22Rv1 (cell line): Measurements from ENCODE around the gene IMP3.

Source experiments
- ZFX ChIP-seq: fragments of 450-650 bp; IDR thresholded peaks from 2 replicates; pipeline ENCODE4 v1.6.1; 2017; ENCODE audit warnings: antibody characterized with exemption, borderline replicate concordance
- TF ChIP-seq, protein P1 (sequence below): fragments of 450-650 bp; IDR thresholded peaks from 2 replicates; pipeline ENCODE4 v1.5.1; 2017; ENCODE audit warnings: mild to moderate bottlenecking

DNA sequence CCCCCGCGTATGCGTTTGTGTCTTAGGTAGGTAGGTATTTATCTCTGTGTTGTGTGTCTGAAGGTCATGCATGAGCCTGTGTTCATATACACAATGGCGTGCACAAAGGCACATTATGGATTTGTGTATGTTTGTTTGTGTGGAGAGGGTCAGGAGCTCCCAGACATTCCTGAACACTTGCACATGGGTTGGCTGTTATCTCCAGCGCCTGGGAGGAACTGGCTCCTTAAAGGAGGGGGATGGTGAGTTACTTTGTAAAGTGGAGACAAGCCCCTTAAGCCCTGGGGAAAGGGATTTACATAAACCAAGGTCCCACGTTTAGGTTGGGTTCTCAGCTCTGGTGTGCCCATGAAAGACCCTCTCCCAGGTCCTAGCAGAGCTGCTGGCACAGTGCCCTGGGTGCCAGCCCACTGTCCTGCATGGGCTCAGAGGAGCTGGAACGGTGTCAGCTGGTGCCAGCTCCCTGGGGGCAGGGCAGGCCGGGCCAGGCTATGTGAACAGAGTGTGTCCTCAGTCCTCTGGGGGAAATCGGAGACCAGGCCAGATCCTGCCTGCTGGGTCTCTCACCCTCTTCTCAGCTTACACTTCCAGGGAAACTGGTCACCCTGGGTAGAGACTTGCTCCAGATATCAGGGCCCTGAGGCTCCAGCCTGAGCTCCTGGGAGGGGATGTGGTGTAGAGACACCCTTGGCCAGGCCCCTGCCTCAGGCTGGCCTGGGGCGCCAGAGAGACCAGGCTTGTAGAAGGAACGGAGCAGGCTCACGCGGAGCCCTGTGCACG is 32.8 kb upstream of the IMP3 start:
- TF ChIP-seq, protein P1, sequence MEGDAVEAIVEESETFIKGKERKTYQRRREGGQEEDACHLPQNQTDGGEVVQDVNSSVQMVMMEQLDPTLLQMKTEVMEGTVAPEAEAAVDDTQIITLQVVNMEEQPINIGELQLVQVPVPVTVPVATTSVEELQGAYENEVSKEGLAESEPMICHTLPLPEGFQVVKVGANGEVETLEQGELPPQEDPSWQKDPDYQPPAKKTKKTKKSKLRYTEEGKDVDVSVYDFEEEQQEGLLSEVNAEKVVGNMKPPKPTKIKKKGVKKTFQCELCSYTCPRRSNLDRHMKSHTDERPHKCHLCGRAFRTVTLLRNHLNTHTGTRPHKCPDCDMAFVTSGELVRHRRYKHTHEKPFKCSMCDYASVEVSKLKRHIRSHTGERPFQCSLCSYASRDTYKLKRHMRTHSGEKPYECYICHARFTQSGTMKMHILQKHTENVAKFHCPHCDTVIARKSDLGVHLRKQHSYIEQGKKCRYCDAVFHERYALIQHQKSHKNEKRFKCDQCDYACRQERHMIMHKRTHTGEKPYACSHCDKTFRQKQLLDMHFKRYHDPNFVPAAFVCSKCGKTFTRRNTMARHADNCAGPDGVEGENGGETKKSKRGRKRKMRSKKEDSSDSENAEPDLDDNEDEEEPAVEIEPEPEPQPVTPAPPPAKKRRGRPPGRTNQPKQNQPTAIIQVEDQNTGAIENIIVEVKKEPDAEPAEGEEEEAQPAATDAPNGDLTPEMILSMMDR, result no peak
- TF ChIP-seq ZFX, result no peak
